SKM-1 (cell line): Measurements from ENCODE around the gene ANKRD39.
"Not testable (repeated sequence)": the region's sequence is repeated elsewhere in the genome, so short reads cannot be mapped to it uniquely, and the experiment has no call there.

ENCODE experiments used
- DNase-seq: peaks from one replicate; lab custom pipeline; 2025; ENCODE audit not compliant: unreplicated experiment; lab: John Stamatoyannopoulos, UW

The ANKRD39 gene

GRCh38 chr2:96873651-96874096 is 15.9 kb upstream of the ANKRD39 start:
- no peak for DNase-seq

DNA sequence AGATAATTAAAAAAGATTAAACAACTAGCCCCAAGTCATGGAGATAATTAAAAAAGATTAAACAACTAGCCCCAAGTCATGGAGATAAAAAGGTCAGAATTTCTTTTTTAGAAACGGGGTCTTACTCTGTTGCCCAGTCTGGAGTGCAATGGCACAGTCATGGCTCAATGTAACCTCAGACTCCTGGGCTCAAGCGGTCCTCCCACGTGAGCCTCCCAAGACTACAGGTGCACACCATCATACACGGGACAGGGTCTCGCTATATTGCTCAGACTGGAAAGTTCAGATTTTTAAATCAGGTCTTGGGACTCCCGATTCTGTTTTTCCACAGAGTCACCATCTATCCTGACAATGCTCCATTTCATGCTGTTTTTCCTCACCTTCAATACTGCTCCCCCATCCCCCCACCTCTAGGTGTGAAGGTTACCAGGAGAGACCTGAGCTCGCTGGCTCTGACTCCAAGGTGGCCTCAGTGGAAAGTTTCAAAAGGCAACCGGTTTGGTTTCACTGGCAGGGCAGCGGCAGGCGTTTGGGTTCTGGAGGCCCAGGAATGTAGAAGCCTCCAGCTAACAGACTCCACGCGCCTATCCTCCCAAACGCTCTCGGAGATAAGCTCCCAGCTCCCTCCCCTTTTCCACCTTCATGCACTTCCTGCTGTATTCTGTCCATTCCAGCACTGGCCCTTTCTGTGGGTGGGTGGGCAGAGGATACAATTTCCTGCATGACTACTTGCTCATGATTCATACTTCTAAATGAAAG is 15.0 kb upstream of the ANKRD39 start:
- no peak for DNase-seq

GRCh38 chr2:96870626-96871255 is 12.9 kb upstream of the ANKRD39 start:
- no peak for DNase-seq

DNA sequence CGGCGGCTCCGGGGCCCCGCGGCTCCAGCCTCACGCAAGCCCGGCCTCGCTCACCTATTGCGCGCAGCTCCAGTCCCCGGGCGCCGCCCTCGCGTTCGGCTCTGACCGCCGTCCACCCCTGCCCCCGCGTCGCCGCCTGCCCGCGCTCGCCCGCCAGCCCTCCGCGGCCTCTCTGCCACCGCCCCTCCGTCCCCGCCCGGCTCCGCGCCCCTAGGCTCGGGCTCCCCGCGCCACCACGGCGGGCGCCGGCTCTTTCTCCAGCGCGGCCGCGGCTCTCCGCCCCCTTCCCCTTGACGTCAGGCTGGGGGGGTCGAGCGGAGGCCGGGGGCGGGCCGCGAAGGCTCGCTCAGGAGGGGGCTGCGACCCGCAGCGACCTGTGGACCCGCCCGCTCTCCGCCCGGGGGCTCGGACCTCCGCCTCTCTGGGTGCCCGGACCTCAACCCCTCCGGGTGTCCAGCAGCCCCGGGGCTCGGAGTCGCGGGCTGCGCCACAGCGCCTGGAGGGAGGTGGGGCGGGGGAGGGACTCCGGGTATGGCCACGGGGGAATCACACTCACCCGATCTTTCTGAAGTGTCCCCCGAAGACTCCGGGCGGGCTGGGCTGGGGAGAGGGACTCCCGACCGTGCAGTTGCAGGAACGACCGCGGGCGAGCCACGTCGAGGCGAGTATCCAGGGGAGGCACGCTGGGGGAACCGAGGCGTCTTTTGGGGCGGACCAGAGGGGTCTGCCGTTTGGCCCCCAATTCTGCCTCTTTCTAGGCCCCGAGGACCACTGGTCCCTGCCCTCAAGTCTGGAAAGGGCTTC is 12.2 kb upstream of the ANKRD39 start, which contains the start of gene SEMA4C:
Gene SEMA4C (minus strand): TSS at position 259 of the 804 bp plus-strand sequence. CDS start 2,194 bp downstream, outside the sequence.
- no peak for DNase-seq

DNA sequence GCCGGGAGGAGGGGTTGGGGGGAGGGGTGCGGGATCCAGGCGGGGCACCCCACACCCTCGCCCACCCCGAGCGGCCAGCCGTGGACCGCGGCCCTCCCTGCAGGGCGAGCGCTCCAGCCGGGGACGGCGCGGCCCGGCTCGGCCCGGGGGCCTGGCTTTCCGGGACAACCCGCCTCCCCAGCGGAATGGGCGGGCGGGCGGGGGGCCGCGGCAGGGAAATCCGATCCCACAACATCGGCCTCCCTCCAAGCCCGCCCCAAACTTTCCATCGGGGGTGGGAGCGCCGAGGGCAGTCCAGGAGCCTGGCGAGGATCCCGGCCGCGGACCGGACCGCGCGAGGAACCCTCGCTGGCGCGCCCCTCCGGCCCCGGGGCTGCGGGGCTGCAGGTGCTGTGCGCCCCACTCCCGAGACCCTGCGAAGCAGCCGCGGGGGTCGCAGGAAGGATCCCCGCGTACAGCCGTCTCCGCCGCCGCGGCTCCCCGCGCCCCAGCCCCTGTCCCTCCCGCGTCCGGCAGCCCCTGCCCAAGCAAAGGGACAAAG is 11.5 kb upstream of the ANKRD39 start:
- no peak for DNase-seq

DNA sequence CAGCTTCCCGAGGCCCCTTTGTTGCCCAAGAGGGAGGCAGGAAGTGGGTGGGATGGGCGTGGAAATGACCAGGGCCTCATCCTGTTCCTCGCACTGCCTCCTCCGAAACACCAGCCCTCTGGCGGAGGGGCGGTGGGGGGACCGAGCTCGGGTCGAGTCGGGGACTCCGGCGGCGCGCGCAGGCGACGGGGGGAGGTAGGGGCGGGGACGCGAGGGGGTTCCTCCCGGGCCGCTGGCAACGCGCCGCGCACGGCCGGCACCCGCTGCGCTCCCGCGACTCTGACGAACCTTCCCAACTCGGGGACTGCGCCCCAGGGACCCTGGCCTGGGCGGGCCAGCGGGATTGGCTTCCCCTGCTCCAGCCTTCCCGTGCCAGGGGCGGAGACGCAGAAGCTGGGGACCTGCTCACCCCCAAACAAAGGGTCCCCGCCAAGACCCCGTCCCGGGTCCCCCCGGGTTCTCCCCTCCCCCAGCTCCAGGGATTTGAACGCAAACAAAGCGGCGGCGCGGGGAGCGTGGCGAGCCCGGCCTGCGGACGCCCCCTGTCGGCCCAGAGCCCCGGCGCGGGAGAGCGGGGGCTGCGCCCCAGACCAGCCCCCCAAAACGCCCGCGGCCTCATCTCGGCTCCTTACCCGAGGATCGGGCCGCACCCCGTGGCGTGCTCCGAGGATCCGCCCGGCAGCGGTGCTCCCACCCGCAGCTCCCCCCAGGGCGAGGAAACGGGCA is 10.9 kb upstream of the ANKRD39 start:
- peak; percentile 86 for DNase-seq

DNA sequence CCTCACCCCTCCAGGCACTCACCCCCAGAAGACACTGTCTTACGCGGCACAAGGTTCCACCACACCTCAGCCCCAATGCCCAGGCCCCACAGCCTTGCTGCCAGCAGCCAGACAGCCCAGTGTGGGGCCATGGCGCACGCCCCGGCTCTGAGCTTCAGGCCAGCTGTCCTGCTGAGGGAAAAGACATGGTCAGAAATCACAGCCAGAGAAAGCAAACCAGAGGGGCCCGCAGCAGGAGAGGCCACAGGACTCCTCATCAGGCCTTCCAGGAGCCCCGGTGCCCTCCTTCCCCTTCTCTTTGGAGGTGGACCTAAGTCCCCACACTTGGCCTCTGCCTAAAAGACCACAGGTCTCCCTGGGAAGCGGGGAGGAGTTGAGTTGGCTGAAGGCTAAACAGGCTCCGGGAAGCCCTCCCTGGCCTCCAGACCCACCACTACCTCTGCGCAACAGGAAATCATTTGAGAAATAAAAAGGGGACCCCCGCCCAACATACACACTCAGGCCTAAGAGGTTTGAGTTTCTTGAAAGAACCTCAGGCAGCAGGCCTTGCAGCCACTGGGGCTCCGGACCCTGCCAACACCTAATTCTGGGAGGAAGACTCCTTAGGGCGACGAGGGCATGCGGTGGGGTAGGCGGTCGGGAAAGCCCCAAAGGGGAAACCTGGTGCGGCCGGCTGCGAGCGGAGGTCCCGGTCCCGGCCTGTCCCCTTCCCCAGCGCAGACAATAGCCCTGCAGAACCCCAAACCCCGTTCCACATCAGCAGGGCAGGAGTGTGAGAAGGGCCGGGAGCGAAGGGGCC is 10.1 kb upstream of the ANKRD39 start:
- DNase-seq: no peak

DNA sequence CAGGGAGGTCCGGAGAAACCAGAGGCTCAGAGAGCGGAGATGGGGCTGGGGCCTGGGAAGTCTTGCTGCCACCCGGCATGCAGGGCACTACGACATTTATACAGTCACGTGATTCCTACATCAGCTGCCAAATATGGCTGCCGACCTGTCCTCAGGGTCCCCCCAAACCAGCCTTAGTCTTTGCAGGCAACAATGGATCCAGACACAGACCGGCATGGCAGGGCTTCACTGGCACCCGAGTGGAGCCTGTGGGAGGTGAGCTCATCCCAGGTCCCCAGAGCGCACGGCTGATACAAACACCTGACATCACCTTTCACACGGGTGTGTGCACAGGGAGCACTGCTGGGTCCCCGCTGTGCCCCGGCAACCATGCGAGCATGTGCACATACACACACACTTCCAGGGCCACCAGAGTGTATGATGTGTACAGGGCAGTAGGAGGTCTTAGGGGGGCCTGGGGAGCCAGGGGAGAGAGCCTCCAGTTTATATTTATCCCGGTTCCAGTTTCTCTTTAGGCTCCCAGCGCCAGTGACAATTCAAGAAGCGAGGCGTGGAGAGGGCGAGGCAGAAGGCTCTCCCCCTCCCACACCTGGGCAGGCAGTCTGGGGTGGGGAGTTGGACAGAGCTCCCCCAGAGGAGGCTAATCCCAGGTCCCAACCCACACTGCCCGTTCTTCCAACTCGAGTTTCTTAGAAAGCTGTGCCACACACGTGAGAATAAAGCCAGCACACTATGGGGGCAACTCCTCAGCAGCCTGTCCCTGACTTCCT is 9.4 kb upstream of the ANKRD39 start:
- DNase-seq: no peak

DNA sequence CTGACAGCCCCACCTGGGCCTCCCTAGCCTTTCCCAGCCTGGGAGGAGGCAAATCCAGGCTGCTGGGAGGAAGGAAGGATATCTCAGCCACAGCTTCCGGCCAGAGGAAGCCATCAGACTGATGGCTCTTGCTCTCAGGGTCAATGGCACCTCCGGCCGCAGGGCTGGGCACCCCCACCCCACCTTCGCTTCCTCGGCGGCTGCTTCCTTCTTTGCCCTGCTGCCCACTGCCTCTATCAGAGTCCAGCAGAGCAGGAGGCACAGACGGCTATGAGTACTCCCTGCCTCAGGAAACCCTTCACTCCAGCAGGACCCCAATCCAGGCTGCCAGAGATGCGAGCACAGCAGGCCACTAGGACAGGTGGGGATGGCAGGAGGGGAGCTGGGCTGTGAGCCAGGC is 8.8 kb upstream of the ANKRD39 start:
- no peak for DNase-seq

DNA sequence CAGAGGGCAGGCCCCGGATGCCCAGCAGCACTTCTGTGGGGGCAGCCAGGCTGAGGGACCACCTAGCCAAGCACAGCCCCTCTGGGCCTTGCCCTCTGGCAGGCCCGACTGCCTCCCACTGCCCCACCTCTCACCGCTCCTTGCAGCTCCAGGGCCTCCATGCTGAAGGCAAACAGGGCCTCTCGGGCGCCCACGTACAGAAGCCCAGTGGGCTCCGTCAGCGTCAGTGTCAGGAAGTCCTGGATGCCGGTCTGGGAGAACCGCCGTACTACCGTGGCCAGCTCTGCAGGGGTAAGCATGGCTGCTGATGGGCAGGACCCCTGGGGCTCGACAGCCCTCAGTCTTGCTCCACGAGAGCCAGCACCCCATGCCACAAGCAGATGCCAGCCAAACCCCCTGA is 8.3 kb upstream of the ANKRD39 start:
- no peak for DNase-seq

GRCh38 chr2:96865654-96866053 is 7.8 kb upstream of the ANKRD39 start:
- DNase-seq: no peak

GRCh38 chr2:96864343-96865091 is 6.7 kb upstream of the ANKRD39 start:
- DNase-seq: no peak

DNA sequence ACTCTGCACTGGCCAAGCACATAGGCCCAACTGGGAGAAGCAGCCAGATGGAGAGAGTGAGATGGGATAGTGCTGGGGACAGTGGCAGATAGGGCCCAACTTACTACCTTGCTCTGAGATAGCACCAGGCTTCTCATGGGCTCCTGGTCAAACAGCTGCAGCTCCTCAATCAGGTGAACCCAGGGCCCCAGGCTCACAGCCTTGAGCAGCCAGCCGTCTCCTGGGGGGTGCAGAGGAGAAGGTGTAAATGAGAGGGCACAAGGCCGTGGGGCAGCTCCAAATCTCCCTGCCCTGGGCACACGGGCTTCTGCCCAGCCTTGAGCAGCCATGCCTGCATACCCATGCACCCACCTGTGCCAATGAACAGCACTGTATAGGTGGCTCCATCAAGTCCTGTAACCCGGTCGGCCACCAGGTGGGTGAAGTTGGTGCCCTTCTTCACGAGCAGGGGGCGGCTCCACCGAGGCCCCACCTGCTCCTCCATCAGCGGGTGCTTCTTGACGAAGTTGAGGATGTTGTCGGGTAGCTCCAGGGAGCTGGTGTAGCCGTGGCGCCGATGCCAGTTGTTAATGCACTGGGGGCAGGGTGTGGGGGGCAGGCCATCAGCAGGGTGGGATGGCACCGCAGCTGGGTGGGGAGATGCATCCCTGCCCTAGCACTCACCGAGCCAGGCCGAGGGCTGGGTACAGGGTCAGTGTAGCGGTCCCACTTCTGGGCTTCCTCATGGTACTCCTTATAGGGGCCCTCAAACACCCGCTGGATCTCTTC is 5.9 kb upstream of the ANKRD39 start:
- no peak for DNase-seq

DNA sequence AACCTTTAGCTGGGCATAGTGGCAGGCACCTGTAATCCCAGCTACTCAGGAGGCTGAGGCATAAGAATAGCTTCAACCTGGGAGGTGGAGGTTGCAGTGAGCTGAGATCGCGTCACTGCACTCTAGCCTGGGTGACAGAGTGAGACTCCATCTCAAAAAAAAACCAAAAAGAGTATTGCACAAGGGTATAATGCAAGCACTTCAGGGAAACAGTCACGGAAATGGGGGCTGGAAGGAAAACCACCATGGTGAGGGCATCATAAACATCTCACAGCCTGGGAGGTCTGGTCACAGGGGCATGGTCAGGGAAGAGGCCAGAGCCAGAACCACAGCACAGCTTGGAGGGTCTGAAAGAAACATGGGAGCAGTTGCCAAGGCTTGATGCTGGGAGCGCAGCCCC is 5.2 kb upstream of the ANKRD39 start:
- not testable (repeated sequence) for DNase-seq

DNA sequence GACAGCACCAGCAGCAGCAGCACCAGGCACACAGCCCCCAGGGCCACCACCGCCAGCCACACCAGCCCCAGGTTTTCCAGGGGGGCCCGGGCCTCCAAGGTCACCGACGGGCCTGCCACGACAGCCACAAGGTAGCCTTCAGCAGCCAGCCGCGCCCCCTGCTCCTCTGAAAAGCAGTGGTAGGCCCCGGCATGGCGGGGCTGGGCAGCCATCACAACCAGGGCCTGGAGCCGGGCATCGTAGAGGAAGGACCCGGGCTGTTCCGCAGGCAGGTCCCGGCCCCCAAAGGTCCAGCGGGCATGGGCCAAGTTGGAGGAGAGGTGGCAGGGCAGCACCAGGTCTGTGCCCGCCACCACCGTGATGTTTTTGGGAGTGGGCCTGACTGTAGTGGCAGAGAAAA is 3.3 kb upstream of the ANKRD39 start:
- no peak for DNase-seq

GRCh38 chr2:96860065-96861029 is 2.5 kb upstream of the ANKRD39 start:
- DNase-seq: no peak

DNA sequence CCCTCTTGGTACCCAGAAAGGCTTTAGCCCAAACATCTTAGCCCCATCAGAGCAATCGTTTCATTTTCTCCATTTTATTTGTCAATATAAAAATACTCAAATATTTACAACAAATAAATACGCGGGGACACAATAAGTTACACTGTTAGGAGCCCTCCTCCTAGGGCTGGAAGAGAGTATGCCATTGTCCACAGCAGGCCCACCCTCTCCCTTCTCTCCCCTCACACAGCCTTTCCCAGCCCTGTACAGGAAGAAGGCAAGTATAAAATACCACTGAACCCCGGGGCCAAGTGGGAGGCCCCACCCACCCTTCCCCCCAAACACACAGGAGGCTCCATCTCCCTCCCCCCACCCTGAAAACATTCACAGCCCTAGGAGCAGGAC is 1.9 kb upstream of the ANKRD39 start:
- no peak for DNase-seq
